GM12873 (cell line): Measurements from ENCODE around the gene LCN10.

Source experiments
- CTCF ChIP-seq: IDR thresholded peaks from 2 replicates; pipeline ENCODE4 v1.5.1; 2012; ENCODE audit warnings: low read depth, mild to moderate bottlenecking, moderate library complexity, low read length, control low read depth; ENCODE audit not compliant: insufficient read depth; ENCODE audit errors: missing control alignments

Gene LCN10

GRCh38 chr9:136742591-136743391 lies at the start of gene LCN10:
Gene LCN10, minus strand, starts transcription at chr9:136742940. Its CDS starts 37 bp downstream, at chr9:136742903.
- TF ChIP-seq CTCF = no peak

GRCh38 chr9:136791516-136792276 lies 49.0 kb upstream of the LCN10 start:
- peak; percentile 96 for TF ChIP-seq CTCF

- no peak for TF ChIP-seq CTCF
Observed at GRCh38 chr9:136790640-136791515, 48.1 kb upstream of the LCN10 start, which contains the start of gene TMEM141. Gene TMEM141, plus strand, starts transcription at chr9:136791344. Its CDS starts 27 bp downstream, at chr9:136791371.

- TF ChIP-seq CTCF = no peak
Observed at GRCh38 chr9:136789523-136789937, 46.8 kb upstream of the LCN10 start.

GRCh38 chr9:136787690-136788400 lies 45.1 kb upstream of the LCN10 start:
- peak; percentile 84 for TF ChIP-seq CTCF

- TF ChIP-seq CTCF = no peak
Observed at GRCh38 chr9:136786451-136786850, 43.7 kb upstream of the LCN10 start.
